Left lung (tissue), 10 donors: Measurements from ENCODE around the gene OLFM1. TPM values are rescaled to one million over a fixed set of nuclear protein-coding genes. Genes with fewer than 3 reads are reported as not detected.

ENCODE experiments used
- ATAC-seq: fragments of 200-7000 bp; cut with Tn5 transposase; one replicate; pipeline ENCODE4 v1.9.1; 2020; ENCODE audit warnings: moderate library complexity
- DNase-seq, 4 donors: peaks; one replicate each; pipeline ENCODE4 v3.0.0-alpha.2; 2013 to 2020
- H3K27ac ChIP-seq, 2 donors: fragments of 200-600 bp; sonication (generic) in 1 of 2; one replicate each; pipeline versions ENCODE4 v1.5.0 to v1.8.0; 2020 to 2021
- H3K27me3 ChIP-seq, 2 donors: fragments of 200-600 bp; sonication (generic) in 1 of 2; one replicate each; pipeline versions ENCODE4 v1.5.0 to v1.8.0; 2020 to 2021
- H3K36me3 ChIP-seq, 2 donors: fragments of 200-600 bp; sonication (generic) in 1 of 2; one replicate each; pipeline versions ENCODE4 v1.5.0 to v1.8.0; 2020 to 2021
- H3K4me1 ChIP-seq, 2 donors: fragments of 200-600 bp; one replicate each; pipeline ENCODE4 v1.8.0; 2021
- H3K4me3 ChIP-seq, 2 donors: fragments of 200-600 bp; sonication (generic) in 1 of 2; one replicate each; pipeline versions ENCODE4 v1.5.0 to v1.8.0; 2020 to 2021; ENCODE audit warnings: mild to moderate bottlenecking in 1 of 2
- H3K9me3 ChIP-seq, 2 donors: fragments of 200-600 bp; sonication (generic) in 1 of 2; one replicate each; pipeline versions ENCODE4 v1.5.0 to v1.8.0; 2020 to 2021
- intact Hi-C, 2 donors: fragments of 100-400 bp; cut with DNase I; formaldehyde crosslinking; loops; one replicate each; pipeline versions ENCODE4 v1.11.2 to v1.14.2; 2022
- polyA plus RNA-seq, 6 donors: library from polyadenylated mRNA; unstranded; fragments of 120-200 nt; gene quantifications; one replicate each; pipeline ENCODE4 v1.2.1, GENCODE V29; 2013; ENCODE audit not compliant: insufficient read length in 6 of 6
- total RNA-seq, 2 donors: library from RNA; stranded (reverse); fragmentation: NEBNext Ultra II Directional; extraction: Animal tissue kit (Norgen Biotek cat#: 25700); gene quantifications; one replicate each; pipeline ENCODE4 v1.2.1, GENCODE V29; 2021
- TF ChIP-seq, protein P1 (sequence below), 2 donors: fragments of 200-600 bp; sonication (generic) in 1 of 2; IDR thresholded peaks; one replicate each; pipeline versions ENCODE4 v1.5.0 to v1.8.0; 2021; ENCODE audit warnings: antibody characterized with exemption in 2 of 2
- donor health status: DM: no; HTN: yes; CAD: no.
- donor health status: DM: no; HTN: no; CAD: no.

OLFM1 gene
- total and polyA plus RNA-seq, 8 donors = 6.8 to 21.5 (median 14.3) TPM

GRCh38 chr9:135090547-135090946, 3.1 kb downstream of the OLFM1 start:
- intact Hi-C loops = no loop called here
- no peaks in the 10 kb centered on the region for H3K36me3 ChIP-seq
- ATAC-seq (no peak), DNase-seq (peak in 1 of 4 donors; percentile 8)
- TF ChIP-seq, protein P1, sequence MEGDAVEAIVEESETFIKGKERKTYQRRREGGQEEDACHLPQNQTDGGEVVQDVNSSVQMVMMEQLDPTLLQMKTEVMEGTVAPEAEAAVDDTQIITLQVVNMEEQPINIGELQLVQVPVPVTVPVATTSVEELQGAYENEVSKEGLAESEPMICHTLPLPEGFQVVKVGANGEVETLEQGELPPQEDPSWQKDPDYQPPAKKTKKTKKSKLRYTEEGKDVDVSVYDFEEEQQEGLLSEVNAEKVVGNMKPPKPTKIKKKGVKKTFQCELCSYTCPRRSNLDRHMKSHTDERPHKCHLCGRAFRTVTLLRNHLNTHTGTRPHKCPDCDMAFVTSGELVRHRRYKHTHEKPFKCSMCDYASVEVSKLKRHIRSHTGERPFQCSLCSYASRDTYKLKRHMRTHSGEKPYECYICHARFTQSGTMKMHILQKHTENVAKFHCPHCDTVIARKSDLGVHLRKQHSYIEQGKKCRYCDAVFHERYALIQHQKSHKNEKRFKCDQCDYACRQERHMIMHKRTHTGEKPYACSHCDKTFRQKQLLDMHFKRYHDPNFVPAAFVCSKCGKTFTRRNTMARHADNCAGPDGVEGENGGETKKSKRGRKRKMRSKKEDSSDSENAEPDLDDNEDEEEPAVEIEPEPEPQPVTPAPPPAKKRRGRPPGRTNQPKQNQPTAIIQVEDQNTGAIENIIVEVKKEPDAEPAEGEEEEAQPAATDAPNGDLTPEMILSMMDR (IDR thresholded peaks at IDR 0.05) = no peak
- H3K4me1 ChIP-seq = peaks cover 0 to 16% of the 10 kb centered on the region in 2 donors
- H3K27me3 ChIP-seq = peaks cover 27 to 69% of the 10 kb centered on the region in 2 donors
- H3K4me3 ChIP-seq = no peak overlapping the region
- H3K9me3 ChIP-seq = no peaks in the 10 kb centered on the region
- no peak overlapping the region for H3K27ac ChIP-seq

- no peaks in the 10 kb centered on the region for H3K9me3 ChIP-seq
- H3K27ac ChIP-seq = no peak overlapping the region
- TF ChIP-seq, protein P1 (IDR thresholded peaks at IDR 0.05) = no peak
- H3K4me3 ChIP-seq = no peak overlapping the region
- no peak for DNase-seq
- peaks cover 0 to 9% of the 10 kb centered on the region in 2 donors for H3K4me1 ChIP-seq
- H3K27me3 ChIP-seq = peaks cover 23 to 59% of the 10 kb centered on the region in 2 donors
- ATAC-seq = no peak
- no peaks in the 10 kb centered on the region for H3K36me3 ChIP-seq
- intact Hi-C loops = no loop called here
These were observed 4.1 kb downstream of the OLFM1 start for GRCh38 chr9:135091545-135091944.

GRCh38 chr9:135093111-135093510, 5.6 kb downstream of the OLFM1 start:
- H3K9me3 ChIP-seq = no peaks in the 10 kb centered on the region
- no peaks in the 10 kb centered on the region for H3K36me3 ChIP-seq
- intact Hi-C loops = no loop called here
- H3K27ac ChIP-seq = no peak overlapping the region
- peak in 1 of 4 donors; percentile 27 for DNase-seq
- H3K4me1 ChIP-seq = no peaks in the 10 kb centered on the region
- no peak for ATAC-seq
- TF ChIP-seq, protein P1 (IDR thresholded peaks at IDR 0.05) = no peak
- peaks cover 15 to 46% of the 10 kb centered on the region in 2 donors for H3K27me3 ChIP-seq
- H3K4me3 ChIP-seq = no peak overlapping the region

GRCh38 chr9:135093911-135094584, 6.6 kb downstream of the OLFM1 start:
- intact Hi-C loops = no loop called here
- DNase-seq (peak in 2 of 4 donors; percentile 31 to 61), ATAC-seq (no peak)
- Histone ChIP-seq H3K27me3 (peaks cover 6 to 46% of the 10 kb centered on the region in 2 donors), H3K4me1 (no peaks in the 10 kb centered on the region), H3K27ac (no peak overlapping the region), H3K36me3 (no peaks in the 10 kb centered on the region), H3K4me3 (no peak overlapping the region), H3K9me3 (no peaks in the 10 kb centered on the region)
- TF ChIP-seq, protein P1 (IDR thresholded peaks at IDR 0.05) = no peak

DNA sequence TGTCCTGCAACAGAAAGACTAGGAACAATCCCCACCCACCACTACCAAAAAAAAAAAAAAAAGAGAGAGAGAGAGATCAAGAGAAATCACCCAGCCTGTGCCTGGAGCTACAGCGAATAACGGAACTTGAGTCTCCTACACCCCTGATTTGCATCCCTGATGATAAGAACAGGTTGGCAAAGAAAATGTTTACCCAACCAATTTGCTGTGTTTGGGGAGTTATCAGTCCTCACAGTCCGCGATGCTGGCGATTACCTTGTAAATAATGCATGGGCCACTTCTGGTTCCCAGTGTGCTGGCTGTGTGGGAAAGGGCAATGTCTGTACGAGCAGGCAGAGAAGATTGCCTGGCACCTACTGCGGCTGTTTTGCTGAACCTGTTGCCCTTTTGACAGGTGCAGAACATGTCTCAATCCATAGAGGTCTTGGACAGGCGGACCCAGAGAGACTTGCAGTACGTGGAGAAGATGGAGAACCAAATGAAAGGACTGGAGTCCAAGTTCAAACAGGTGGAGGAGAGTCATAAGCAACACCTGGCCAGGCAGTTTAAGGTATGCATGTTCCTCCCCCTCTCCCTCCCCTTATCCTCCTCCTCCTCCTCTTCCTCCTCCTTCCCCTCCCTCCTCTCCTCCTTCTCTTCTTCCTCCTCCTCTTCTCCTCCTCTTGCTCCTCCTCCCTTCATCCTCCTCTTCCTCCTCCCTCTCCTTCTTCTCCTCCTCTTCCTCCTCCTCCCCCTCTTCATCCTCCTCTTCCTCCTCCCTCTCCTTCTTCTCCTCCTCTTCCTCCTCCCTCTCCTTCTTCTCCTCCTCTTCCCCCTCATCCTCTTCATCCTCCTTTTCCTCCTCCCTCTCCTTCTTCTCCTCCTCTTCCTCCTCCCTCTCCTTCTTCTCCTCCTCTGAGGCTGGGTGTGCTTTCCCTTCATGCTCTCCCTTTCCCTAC, 8.3 kb downstream of the OLFM1 start:
- TF ChIP-seq, protein P1 (IDR thresholded peaks at IDR 0.05) = no peak
- DNase-seq (peak in 1 of 4 donors; percentile 10), ATAC-seq (no peak)
- Histone ChIP-seq H3K9me3 (no peaks in the 10 kb centered on the region), H3K27ac (no peak overlapping the region), H3K4me3 (no peak overlapping the region), H3K27me3 (peaks cover 0 to 33% of the 10 kb centered on the region in 2 donors), H3K36me3 (no peaks in the 10 kb centered on the region), H3K4me1 (no peaks in the 10 kb centered on the region)
- intact Hi-C loops = no loop called here
